ENCODE measurements around the gene SH3BGRL.

Gene SH3BGRL

GRCh38 chrX:81231476-81231875, 29.6 kb downstream of the SH3BGRL start:
- H3K27ac ChIP-seq, result no peak overlapping the region
- no peak for TF ChIP-seq ZFX (IDR thresholded peaks at IDR 0.05; ENCODE audit: borderline replicate concordance)
- TF ChIP-seq, protein P1, sequence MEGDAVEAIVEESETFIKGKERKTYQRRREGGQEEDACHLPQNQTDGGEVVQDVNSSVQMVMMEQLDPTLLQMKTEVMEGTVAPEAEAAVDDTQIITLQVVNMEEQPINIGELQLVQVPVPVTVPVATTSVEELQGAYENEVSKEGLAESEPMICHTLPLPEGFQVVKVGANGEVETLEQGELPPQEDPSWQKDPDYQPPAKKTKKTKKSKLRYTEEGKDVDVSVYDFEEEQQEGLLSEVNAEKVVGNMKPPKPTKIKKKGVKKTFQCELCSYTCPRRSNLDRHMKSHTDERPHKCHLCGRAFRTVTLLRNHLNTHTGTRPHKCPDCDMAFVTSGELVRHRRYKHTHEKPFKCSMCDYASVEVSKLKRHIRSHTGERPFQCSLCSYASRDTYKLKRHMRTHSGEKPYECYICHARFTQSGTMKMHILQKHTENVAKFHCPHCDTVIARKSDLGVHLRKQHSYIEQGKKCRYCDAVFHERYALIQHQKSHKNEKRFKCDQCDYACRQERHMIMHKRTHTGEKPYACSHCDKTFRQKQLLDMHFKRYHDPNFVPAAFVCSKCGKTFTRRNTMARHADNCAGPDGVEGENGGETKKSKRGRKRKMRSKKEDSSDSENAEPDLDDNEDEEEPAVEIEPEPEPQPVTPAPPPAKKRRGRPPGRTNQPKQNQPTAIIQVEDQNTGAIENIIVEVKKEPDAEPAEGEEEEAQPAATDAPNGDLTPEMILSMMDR (IDR thresholded peaks at IDR 0.05), result no peak

- no peak for TF ChIP-seq ZFX (IDR thresholded peaks at IDR 0.05; ENCODE audit: borderline replicate concordance)
- TF ChIP-seq, protein P1 (IDR thresholded peaks at IDR 0.05), result no peak
- H3K27ac ChIP-seq, result no peak overlapping the region
Measured at GRCh38 chrX:81232218-81232617, 30.3 kb downstream of the SH3BGRL start.

DNA sequence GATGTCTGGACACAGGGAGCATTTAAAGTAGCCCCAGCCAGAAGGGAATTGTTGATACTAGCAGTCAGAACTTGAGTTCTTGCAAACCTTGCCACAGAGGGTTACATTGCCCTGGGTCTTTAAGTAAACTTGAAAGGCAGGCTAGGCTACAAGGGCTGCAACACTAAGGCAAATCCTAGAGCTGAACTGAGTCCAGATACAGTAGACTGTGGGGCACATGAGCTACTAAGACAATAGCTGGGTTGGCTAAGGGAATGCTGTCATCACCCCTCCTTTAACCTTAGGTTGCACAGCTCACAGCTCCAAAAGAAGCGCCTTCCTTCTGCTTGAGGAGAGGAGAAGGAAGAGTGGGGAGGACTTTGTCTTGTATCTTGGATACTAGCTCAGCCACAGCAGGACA, 35.6 kb downstream of the SH3BGRL start:
- no peak for TF ChIP-seq ZFX (IDR thresholded peaks at IDR 0.05; ENCODE audit: borderline replicate concordance)
- TF ChIP-seq, protein P1 (IDR thresholded peaks at IDR 0.05), result no peak
- no peak overlapping the region for H3K27ac ChIP-seq

DNA sequence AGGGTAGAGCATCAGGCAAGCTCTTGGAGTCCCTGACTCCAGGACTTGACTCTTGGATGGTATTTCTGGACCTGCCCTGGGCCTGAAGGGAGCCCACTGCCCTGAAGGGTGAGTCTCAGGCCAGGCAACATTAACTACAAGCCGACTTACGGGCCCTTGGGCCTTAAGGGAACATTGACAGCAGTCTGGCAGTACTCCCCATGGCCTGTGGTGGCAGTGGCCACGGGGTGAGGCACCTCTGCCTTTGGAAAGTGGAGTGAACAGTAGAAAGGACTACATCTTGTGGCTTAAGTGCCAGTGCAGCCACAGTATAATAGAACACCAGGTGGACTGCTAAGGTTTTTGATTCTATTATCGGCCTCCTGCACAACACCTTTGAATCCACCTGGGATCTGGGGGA, 36.3 kb downstream of the SH3BGRL start:
- no peak overlapping the region for H3K27ac ChIP-seq
- no peak for TF ChIP-seq ZFX (IDR thresholded peaks at IDR 0.05; ENCODE audit: borderline replicate concordance)
- TF ChIP-seq, protein P1 (IDR thresholded peaks at IDR 0.05), result no peak

DNA sequence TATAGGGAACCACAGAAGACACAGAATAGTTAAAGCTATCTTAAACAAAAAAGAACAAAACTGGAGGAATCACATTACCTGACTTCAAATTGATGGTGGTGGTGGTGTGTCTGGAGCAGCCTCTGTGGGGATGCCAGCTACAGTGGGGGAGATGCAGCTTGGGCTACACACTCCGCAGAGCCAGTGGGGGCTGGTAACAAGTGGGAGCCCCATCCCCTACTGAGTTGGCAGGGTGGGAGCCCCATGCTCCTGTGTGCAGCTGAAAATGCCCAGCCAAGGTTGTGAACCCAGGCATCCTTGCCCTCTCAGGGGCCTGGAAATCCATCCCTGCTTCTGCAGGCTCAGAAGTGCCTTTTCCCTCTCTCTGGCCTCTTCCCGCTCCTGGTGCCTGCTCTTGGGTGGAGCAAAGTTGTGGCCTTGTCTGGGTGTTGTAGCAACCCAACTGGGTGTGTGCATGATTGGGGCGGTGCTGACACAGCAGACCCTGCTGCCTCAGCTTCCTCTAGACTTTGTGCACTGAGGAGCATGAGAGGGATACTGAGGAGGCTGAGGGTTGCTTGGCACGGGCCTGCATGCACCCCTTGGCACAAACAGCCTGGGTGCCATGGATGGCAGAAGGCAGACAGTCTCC, 38.9 kb downstream of the SH3BGRL start:
- TF ChIP-seq, protein P1 (IDR thresholded peaks at IDR 0.05), result no peak
- no peak for TF ChIP-seq ZFX (IDR thresholded peaks at IDR 0.05; ENCODE audit: borderline replicate concordance)
- H3K27ac ChIP-seq, result no peak overlapping the region

- no peak for TF ChIP-seq ZFX (IDR thresholded peaks at IDR 0.05; ENCODE audit: borderline replicate concordance)
- TF ChIP-seq, protein P1 (IDR thresholded peaks at IDR 0.05), result no peak
- H3K27ac ChIP-seq, result no peak overlapping the region
Measured at GRCh38 chrX:81241753-81242152, 39.9 kb downstream of the SH3BGRL start.

- H3K27ac ChIP-seq, result no peak overlapping the region
- TF ChIP-seq, protein P1 (IDR thresholded peaks at IDR 0.05), result no peak
- TF ChIP-seq ZFX (IDR thresholded peaks at IDR 0.05; ENCODE audit: borderline replicate concordance), result no peak
Measured at GRCh38 chrX:81255876-81256275, 54.0 kb downstream of the SH3BGRL start.

All from 22Rv1 (cell line).